ENCODE results near the gene TK1.
A peak's percentile ranks its signal among the peaks of the same experiment; 100 is the strongest.

Gene TK1

DNA sequence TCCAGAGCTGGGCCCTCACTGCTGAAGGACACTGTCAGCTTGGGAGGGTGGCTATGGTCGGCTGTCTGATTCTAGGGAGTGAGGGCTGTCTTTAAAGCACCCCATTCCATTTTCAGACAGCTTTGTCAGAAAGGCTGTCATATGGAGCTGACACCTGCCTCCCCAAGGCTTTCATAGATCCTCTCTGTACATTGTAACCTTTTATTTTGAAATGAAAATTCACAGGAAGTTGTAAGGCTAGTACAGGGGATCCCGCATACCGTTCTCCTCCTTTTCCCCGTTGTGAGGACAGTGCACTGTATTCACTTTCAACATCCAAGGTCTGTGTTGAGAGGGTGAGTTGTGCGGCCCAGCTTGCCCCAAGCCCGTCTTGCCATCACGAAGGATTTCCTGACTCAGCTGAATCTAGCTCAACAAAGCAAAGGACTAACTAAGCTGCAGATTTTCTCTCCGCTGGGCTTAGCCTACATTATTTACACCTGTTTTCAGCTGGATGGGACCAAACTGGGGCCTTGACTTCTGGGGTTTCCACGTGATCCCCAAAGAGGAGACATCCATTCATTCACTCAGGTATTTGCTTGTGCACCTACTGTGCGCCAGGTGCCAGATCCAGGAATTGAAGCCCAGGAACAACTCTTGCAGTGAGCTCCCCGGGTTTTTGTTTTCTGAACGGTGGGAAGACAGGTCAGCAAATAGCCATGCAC, 39.4 kb upstream of the TK1 start:
- TF ChIP-seq, protein P1, sequence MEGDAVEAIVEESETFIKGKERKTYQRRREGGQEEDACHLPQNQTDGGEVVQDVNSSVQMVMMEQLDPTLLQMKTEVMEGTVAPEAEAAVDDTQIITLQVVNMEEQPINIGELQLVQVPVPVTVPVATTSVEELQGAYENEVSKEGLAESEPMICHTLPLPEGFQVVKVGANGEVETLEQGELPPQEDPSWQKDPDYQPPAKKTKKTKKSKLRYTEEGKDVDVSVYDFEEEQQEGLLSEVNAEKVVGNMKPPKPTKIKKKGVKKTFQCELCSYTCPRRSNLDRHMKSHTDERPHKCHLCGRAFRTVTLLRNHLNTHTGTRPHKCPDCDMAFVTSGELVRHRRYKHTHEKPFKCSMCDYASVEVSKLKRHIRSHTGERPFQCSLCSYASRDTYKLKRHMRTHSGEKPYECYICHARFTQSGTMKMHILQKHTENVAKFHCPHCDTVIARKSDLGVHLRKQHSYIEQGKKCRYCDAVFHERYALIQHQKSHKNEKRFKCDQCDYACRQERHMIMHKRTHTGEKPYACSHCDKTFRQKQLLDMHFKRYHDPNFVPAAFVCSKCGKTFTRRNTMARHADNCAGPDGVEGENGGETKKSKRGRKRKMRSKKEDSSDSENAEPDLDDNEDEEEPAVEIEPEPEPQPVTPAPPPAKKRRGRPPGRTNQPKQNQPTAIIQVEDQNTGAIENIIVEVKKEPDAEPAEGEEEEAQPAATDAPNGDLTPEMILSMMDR (IDR thresholded peaks at IDR 0.05): no peak
- no peak overlapping the region for H3K4me3 ChIP-seq
- no peak overlapping the region for H3K27ac ChIP-seq
- no peak for DNase-seq (ENCODE audit: low spot score)

DNA sequence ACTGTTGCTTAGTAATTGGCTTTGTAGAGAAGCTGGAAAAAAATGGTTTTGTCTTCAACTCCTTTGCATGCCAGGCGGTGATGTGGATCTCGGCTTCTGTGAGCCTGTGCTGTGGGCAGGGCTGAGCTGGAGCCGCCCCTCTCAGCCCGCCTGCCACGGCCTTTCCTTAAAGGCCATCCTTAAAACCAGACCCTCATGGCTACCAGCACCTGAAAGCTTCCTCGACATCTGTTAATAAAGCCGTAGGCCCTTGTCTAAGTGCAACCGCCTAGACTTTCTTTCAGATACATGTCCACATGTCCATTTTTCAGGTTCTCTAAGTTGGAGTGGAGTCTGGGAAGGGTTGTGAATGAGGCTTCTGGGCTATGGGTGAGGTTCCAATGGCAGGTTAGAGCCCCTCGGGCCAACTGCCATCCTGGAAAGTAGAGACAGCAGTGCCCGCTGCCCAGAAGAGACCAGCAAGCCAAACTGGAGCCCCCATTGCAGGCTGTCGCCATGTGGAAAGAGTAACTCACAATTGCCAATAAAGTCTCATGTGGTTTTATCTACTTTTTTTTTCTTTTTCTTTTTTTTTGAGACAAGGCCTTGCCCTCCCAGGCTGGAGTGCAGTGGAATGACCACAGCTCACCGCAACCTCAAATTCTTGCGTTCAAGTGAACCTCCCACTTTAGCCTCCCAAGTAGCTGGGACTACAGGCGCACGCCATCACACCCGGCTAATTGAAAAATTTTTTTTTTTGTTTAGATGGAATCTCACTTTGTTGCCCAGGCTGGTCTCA, 38.4 kb upstream of the TK1 start:
- no peak overlapping the region for H3K4me3 ChIP-seq
- TF ChIP-seq, protein P1 (IDR thresholded peaks at IDR 0.05): no peak
- DNase-seq (ENCODE audit: low spot score): no peak
- H3K27ac ChIP-seq: no peak overlapping the region

DNA sequence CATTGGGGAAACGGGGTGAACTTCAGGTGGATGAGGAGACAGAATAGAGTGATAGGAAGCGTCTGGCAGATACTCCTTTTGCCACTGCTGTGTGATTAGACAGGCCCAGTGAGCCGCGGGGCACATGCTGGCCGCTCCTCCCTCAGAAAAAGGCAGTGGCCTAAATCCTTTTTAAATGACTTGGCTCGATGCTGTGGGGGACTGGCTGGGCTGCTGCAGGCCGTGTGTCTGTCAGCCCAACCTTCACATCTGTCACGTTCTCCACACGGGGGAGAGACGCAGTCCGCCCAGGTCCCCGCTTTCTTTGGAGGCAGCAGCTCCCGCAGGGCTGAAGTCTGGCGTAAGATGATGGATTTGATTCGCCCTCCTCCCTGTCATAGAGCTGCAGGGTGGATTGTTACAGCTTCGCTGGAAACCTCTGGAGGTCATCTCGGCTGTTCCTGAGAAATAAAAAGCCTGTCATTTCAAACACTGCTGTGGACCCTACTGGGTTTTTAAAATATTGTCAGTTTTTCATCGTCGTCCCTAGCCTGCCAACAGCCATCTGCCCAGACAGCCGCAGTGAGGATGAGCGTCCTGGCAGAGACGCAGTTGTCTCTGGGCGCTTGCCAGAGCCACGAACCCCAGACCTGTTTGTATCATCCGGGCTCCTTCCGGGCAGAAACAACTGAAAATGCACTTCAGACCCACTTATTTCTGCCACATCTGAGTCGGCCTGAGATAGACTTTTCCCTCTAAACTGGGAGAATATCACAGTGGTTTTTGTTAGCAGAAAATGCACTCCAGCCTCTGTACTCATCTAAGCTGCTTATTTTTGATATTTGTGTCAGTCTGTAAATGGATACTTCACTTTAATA, 37.6 kb upstream of the TK1 start:
- Histone ChIP-seq H3K27ac (no peak overlapping the region), H3K4me3 (no peak overlapping the region)
- DNase-seq (ENCODE audit: low spot score): no peak
- TF ChIP-seq, protein P1 (IDR thresholded peaks at IDR 0.05): no peak

DNA sequence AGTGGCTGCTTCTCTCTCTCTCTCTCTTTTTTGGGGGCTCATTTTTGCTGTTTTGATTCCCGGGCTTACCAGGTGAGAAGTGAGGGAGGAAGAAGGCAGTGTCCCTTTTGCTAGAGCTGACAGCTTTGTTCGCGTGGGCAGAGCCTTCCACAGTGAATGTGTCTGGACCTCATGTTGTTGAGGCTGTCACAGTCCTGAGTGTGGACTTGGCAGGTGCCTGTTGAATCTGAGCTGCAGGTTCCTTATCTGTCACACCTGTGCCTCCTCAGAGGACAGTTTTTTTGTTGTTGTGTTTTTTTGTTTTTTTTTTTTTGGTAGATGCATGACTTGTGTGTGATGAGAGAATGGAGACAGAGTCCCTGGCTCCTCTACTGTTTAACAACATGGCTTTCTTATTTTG, 36.9 kb upstream of the TK1 start:
- Histone ChIP-seq H3K27ac (no peak overlapping the region), H3K4me3 (no peak overlapping the region)
- TF ChIP-seq, protein P1 (IDR thresholded peaks at IDR 0.05): no peak
- DNase-seq (ENCODE audit: low spot score): no peak

- Histone ChIP-seq H3K4me3 (no peak overlapping the region), H3K27ac (peak overlapping the region in 1 of 2 donors; percentile 17)
- DNase-seq (ENCODE audit: low spot score): no peak
- TF ChIP-seq, protein P1 (IDR thresholded peaks at IDR 0.05): no peak
These were observed 36.2 kb upstream of the TK1 start for GRCh38 chr17:78223061-78223460.

GRCh38 chr17:78219396-78220150, 32.7 kb upstream of the TK1 start:
- Histone ChIP-seq H3K27ac (no peak overlapping the region), H3K4me3 (no peak overlapping the region)
- TF ChIP-seq, protein P1 (IDR thresholded peaks at IDR 0.05): no peak
- no peak for DNase-seq (ENCODE audit: low spot score)

Measured in coronary artery (tissue), 2 donors.